ENCODE data around the gene GLI3. TPM values are rescaled to one million over a fixed set of nuclear protein-coding genes. Genes with fewer than 3 reads are reported as not detected.

GLI3 gene
- total RNA-seq, 2 experiments from 2014 or later, result 0.28 to 0.36 TPM

DNA sequence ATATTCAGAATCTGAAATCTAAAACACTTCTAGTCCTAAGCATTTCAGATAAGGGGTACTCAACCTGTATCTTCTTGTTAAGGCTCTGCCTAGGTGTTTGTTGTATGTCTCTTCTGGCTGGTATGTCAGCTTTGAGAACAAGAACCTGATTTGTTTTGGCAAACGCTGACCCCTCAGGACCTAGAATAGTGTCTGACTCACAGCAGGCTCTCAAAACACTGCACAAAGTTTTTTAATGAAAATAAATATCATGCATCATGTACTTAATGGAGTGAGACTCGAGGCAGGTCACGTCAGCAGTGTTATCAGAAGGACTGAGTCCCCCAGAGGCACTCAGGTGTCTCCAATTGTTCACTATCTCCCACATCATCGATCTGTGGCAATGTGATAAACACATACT is 99.1 kb downstream of the GLI3 start:
- Histone ChIP-seq H3K4me1 (ENCODE audit: insufficient read depth, low read length) (no peaks in the 10 kb centered on the region), H3K4me3 (ENCODE audit: low read length) (no peak overlapping the region), H3K9me3 (ENCODE audit: control insufficient read depth in 1 of 2, insufficient read depth in 1 of 2, low read length in 2 of 2) (peaks cover 0 to 6% of the 10 kb centered on the region in 2 experiments), H3K27me3 (ENCODE audit: control insufficient read depth in 1 of 2, insufficient read depth in 2 of 2, low read length in 2 of 2) (no peaks in the 10 kb centered on the region), H3K27ac (ENCODE audit: low read depth in 1 of 2, low read length in 2 of 2) (no peak overlapping the region), H3K36me3 (ENCODE audit: insufficient read depth, low read length) (no peaks in the 10 kb centered on the region)
- no peak for DNase-seq
- Mint-ChIP-seq H3K27ac (no peak overlapping the region), H3K4me3 (no peak overlapping the region), H3K4me1 (ENCODE audit: low read depth) (no peaks in the 10 kb centered on the region), H3K27me3 (peaks cover 1% of the 10 kb centered on the region), H3K9me3 (no peaks in the 10 kb centered on the region), H3K36me3 (ENCODE audit: low read depth) (no peaks in the 10 kb centered on the region)
- ChIA-PET CTCF (no interaction called here), POLR2A (no interaction called here)
- ATAC-seq (ENCODE audit: poor library complexity), result no peak
- TF ChIP-seq, protein P1, sequence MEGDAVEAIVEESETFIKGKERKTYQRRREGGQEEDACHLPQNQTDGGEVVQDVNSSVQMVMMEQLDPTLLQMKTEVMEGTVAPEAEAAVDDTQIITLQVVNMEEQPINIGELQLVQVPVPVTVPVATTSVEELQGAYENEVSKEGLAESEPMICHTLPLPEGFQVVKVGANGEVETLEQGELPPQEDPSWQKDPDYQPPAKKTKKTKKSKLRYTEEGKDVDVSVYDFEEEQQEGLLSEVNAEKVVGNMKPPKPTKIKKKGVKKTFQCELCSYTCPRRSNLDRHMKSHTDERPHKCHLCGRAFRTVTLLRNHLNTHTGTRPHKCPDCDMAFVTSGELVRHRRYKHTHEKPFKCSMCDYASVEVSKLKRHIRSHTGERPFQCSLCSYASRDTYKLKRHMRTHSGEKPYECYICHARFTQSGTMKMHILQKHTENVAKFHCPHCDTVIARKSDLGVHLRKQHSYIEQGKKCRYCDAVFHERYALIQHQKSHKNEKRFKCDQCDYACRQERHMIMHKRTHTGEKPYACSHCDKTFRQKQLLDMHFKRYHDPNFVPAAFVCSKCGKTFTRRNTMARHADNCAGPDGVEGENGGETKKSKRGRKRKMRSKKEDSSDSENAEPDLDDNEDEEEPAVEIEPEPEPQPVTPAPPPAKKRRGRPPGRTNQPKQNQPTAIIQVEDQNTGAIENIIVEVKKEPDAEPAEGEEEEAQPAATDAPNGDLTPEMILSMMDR (IDR thresholded peaks at IDR 0.05), result no peak
- intact Hi-C loops (cut with DNase I, micrococcal nuclease), result no loop called here

DNA sequence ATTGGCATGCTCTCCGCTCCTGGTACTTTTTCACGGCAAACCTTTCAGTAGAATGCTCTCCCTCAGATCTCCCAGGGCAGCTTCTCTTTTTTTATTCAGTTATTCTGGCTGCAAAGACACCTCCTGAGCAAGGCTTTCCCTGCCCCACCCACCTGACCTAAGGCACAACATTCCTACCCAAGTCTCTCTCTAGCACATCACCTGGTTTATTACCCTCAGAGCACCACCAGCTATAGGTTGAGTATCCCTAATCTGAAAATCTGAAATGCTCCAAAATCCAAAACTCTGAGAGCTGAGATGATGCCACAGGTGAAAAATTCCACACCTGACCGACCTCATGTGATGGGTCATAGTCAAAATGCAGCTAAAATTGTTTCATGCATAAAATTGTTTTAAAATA is 99.6 kb downstream of the GLI3 start:
- intact Hi-C loops (cut with DNase I, micrococcal nuclease), result no loop called here
- H3K27me3 ChIP-seq (ENCODE audit: control insufficient read depth in 1 of 2, insufficient read depth in 2 of 2, low read length in 2 of 2), result no peaks in the 10 kb centered on the region
- CTCF ChIA-PET, result no interaction called here
- DNase-seq (no peak), ATAC-seq (ENCODE audit: poor library complexity) (no peak)
- peaks cover 6% of the 10 kb centered on the region for H3K27me3 Mint-ChIP-seq
- no peak overlapping the region for H3K4me3 ChIP-seq (ENCODE audit: low read length)
- no peak overlapping the region for H3K4me3 Mint-ChIP-seq
- POLR2A ChIA-PET, result no interaction called here
- no peaks in the 10 kb centered on the region for H3K4me1 ChIP-seq (ENCODE audit: insufficient read depth, low read length)
- H3K36me3 Mint-ChIP-seq (ENCODE audit: low read depth), result no peaks in the 10 kb centered on the region
- TF ChIP-seq, protein P1 (IDR thresholded peaks at IDR 0.05), result no peak
- H3K36me3 ChIP-seq (ENCODE audit: insufficient read depth, low read length), result no peaks in the 10 kb centered on the region
- no peaks in the 10 kb centered on the region for H3K9me3 Mint-ChIP-seq
- peaks cover 0 to 6% of the 10 kb centered on the region in 2 experiments for H3K9me3 ChIP-seq (ENCODE audit: control insufficient read depth in 1 of 2, insufficient read depth in 1 of 2, low read length in 2 of 2)
- no peak overlapping the region for H3K27ac ChIP-seq (ENCODE audit: low read depth in 1 of 2, low read length in 2 of 2)
- H3K27ac Mint-ChIP-seq, result no peak overlapping the region
- no peaks in the 10 kb centered on the region for H3K4me1 Mint-ChIP-seq (ENCODE audit: low read depth)

DNA sequence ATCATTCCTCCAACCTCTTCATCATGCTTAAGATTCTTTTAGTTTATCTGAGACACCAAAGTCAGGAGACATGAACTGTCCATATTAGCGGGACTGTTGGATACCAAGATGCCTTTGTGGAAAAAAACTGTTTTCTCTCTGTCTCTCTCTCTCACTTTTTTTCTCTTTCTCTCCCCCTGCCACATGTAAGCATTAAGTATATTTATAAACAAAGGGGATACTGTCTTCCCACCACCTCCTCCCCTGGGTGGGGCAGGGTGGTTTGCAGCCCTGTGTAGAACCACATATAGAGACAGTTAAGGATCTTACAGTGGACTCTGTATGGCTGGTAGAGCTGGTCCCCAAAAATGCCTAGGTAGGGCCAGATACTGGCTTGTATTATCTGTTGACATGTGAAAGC is 101.3 kb downstream of the GLI3 start:
- Mint-ChIP-seq H3K9me3 (no peaks in the 10 kb centered on the region), H3K27ac (no peak overlapping the region), H3K27me3 (peaks cover 6% of the 10 kb centered on the region), H3K4me3 (no peak overlapping the region), H3K36me3 (ENCODE audit: low read depth) (no peaks in the 10 kb centered on the region), H3K4me1 (ENCODE audit: low read depth) (no peaks in the 10 kb centered on the region)
- POLR2A ChIA-PET, result no interaction called here
- CTCF ChIA-PET, result no interaction called here
- Histone ChIP-seq H3K4me1 (ENCODE audit: insufficient read depth, low read length) (no peaks in the 10 kb centered on the region), H3K27ac (ENCODE audit: low read depth in 1 of 2, low read length in 2 of 2) (no peak overlapping the region), H3K36me3 (ENCODE audit: insufficient read depth, low read length) (no peaks in the 10 kb centered on the region), H3K9me3 (ENCODE audit: control insufficient read depth in 1 of 2, insufficient read depth in 1 of 2, low read length in 2 of 2) (peaks cover 0 to 6% of the 10 kb centered on the region in 2 experiments), H3K4me3 (ENCODE audit: low read length) (no peak overlapping the region), H3K27me3 (ENCODE audit: control insufficient read depth in 1 of 2, insufficient read depth in 2 of 2, low read length in 2 of 2) (no peaks in the 10 kb centered on the region)
- no peak for DNase-seq
- ATAC-seq (ENCODE audit: poor library complexity), result no peak
- TF ChIP-seq, protein P1 (IDR thresholded peaks at IDR 0.05), result no peak
- intact Hi-C loops (cut with DNase I, micrococcal nuclease), result no loop called here
